Measurements from ENCODE around the gene OSCP1.

OSCP1 gene

DNA sequence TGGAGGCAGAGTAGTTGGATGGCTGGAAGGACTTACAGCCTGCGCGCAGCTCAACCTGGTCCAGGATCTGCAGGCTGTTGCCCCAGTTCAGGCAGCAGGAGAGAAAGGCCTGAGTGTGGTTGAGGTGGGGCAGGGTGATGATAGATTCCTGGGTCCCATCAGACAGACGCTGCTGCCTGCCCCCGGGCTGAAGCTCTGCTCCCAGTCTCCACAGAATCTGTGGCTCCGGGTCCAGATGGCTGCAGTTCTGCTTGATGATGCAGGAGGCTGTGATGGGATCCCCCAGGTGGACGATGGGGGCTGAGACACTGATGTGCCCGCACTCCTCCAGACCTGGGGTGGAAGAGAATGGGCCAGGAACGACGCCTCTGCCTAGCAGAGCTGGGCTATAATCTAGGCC is 25.1 kb upstream of the OSCP1 start:
- no peak for DNase-seq (ENCODE audit: low read depth)

DNA sequence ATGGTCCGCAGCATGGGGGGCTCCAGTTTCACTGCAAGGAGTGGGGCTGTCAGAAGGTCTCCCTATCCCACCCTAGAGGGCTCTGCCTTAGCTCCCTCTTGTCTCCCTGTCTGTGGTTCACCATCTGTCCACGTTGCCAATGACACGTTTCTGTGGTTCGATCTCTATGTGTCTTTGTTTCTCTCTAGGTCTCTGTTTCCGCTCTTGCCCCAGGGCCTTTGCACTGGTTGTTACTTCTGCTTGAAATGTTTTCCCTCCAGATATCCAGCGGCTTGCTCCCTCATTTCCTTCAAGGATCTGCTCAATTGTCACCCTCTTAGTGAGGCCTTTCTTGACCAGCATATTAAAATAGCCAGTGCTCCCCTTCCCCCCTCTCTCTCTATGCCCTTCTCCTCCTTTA is 22.4 kb upstream of the OSCP1 start:
- no peak for DNase-seq (ENCODE audit: low read depth)

DNA sequence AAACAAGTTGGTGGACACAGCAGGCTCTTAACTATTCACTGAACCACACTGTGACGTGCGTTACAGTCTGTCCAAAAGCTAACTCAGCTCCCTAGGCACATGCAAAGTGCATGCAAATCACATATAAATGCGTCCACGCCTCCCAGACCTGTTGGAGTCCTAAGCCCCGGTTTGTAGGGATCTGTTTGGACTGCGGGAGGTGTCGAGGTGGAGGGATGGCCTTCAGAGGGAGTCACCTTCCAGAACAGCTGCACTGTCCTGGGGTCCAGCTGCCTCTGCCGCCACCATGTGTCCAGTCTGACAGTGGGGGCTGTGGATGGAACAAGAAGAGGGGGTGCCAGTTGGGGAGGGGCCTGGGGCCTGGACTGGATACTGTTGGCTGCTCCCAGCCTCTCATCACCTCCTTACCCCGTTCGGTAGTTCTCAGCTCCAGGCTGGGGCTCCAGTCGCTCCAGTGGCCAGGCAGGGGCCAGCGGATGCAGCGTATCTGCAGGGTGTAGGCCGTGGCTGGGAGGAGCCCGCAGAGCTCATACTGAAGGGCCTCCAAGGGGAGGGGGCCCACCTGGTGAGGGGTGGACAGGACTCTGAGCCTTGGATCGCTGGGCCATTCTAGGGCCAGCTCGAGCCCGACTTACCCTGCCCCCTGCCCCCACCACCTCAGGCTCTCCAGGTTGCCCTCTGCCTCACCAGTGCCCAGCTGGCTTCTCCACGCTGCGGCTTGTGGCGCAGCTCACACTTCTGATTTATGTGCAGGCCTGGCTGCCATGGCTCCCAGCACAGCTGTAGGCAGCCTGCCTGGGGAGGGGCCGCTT is 21.8 kb upstream of the OSCP1 start:
- no peak for DNase-seq (ENCODE audit: low read depth)

DNA sequence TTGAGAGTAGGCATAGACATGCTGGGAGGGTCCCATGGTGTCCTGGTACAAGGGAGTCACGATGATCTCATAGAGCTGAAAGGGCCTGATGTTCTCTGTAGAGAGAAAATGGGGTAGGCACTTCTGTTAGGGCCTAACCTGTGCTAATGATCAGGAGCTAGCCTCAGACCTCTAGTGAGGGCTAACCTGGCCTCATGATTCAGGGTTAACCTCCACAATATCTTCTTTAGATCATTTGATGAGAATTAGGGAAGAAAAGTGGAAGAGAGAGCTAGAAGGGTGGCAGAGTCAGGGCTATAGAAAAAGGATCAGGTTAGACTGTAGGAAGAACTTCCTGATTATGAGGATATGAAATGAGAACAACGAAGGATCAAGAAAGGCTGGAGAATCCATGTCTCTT is 18.9 kb upstream of the OSCP1 start:
- no peak for DNase-seq (ENCODE audit: low read depth)

DNA sequence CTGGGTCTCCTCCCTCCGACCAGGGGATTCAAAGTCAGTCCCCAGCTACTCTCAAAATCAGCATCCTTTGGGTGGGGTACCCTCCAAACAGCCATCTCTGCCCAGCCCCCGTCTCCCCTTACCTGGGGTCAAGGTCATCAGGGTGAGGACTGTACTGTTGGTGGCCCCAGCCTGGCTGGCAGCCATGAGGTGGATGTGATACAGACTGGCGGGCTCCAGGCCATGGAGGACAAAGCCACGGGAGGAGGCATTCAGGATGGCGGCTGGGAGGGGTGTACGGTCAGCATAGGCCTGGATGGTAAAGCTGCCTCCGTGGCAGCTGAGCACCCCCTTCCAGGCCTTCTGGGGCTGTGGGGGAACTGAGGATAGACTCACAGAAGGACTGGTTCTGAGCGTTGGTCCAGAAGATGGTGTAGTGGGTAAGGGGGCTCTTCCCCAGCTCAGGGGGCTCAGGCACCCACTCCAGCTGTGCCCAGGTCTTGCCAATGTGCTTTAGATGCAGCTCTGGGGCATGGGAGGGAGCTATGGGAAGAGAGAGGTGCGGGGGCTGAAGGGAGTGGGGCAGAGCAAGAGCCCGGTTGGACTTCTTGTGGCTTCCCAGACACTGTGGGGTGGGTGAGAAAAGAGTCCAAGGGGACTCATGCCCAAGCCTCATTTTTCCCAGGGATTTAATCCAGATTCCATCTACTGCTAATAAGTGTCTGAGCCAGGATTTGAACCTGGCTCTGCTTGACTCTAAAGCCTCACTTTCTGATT is 17.6 kb upstream of the OSCP1 start:
- no peak for DNase-seq (ENCODE audit: low read depth)

DNA sequence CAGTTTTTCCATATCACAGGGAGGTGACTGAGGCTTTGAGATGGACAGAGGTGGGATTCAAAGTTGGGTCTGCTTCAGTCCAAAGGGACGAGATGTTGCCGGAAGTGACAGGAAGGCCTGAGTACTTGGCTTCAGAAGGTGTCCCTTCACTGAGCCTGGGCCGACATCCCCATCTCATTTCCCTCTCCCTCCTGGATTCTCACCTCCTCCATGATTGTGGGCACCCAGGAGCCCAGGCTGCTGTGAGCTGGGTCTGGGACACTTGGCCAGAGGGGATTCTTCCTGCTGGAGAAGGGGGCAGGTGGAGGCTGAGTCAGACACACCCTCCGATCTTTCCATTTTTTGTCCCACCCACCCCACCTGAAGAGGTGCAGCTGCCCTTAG is 16.8 kb upstream of the OSCP1 start:
- DNase-seq (ENCODE audit: low read depth), result no peak

DNA sequence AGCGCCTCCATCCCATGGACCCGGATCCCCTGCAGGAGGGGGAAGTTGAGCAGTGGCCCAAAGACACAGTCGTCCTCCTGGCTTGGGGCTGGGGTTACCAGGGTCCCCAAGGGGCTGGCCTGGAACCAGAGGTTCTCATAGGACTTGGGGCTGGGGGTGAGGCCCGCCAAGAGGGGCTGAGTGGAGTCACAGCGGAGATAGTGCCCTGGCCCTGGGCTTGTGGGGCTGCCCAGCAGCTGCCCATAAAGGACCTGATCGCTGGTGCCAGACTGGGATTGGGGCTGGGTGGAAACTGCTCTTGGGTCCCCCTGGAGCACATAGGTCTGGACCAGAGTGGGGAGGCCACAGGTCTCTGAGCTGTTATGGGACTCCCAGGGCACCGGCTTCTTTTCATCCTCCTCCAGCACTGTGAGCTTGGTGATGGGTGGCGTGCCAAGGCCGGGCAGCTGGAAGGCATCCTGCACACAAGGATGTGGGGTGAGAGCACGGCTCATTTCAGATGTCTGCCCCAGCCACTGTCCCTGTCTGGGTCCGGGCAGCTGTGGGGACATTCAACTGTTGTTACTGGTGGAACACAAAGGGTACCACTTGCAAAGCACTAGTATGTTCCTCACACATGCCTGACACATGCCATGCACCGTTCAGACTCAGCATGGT is 16.2 kb upstream of the OSCP1 start:
- no peak for DNase-seq (ENCODE audit: low read depth)

DNA sequence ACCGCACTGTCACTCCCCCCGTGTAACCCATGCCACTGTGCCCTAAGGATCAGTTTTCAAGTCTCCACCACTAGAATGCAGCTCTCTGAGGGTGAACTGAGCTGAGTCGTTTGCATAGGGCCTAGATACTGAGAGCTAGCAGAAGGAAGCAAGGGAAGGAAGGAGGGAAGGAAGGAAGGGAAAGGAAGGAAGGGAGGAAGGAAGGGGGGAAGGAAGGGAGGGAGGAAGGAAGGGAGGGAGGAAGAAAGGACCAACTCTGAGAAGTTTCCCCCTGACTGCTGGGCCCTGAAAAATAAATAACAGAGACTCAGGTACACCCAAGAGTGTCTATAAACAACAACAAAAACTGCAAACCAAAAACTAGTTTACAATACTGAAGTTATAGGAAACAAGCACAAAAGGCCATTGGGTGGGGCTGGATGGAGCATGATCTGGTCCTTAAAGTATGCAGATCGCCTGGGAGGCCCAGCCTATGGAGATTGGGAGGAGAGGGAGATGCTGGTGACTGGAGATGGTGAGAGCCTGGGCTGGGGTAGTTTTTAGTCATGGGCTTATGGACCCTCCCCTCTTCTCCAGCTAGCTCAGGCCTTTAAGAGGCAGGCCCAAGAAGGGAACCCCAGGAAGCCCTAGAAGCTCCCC is 15.6 kb upstream of the OSCP1 start:
- DNase-seq (ENCODE audit: low read depth), result peak; percentile 14

DNA sequence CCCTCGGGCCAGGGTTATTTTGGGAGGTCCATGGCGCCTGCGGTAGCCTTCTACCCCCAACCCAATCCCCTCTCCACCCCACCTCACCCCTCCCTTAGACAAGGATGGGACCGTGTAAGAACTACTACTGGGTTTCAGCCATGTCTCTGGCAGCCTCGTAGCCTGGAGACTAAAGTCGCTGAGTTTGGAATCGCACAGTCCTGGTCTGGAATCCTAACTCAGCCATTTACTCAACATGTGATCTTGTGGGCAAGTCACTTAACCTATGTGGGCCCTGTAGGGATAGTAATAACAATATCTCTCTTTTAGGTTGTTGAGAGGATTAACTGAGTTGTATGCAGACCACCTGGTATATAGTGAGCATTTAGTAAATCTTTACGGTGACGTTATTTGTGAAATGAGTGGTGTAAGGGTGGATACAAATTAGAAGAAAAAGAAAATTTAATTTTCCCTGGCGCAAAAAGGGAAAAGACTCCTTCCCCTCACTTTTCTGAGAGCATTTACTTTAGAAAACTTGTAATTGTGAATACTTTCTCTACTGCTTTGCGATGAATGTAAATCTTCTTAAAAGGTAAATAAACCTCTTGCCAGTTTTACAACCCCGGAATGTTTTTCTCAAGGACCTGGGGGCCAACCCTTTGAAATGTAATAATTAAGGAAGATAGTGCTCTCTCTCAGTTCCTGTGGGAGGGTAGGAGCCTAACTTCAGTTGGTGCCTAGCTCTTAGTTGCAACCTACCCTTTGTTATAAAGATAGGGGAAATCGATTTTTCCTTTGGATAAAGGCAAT is 14.5 kb upstream of the OSCP1 start:
- DNase-seq (ENCODE audit: low read depth), result peak; percentile 25

DNA sequence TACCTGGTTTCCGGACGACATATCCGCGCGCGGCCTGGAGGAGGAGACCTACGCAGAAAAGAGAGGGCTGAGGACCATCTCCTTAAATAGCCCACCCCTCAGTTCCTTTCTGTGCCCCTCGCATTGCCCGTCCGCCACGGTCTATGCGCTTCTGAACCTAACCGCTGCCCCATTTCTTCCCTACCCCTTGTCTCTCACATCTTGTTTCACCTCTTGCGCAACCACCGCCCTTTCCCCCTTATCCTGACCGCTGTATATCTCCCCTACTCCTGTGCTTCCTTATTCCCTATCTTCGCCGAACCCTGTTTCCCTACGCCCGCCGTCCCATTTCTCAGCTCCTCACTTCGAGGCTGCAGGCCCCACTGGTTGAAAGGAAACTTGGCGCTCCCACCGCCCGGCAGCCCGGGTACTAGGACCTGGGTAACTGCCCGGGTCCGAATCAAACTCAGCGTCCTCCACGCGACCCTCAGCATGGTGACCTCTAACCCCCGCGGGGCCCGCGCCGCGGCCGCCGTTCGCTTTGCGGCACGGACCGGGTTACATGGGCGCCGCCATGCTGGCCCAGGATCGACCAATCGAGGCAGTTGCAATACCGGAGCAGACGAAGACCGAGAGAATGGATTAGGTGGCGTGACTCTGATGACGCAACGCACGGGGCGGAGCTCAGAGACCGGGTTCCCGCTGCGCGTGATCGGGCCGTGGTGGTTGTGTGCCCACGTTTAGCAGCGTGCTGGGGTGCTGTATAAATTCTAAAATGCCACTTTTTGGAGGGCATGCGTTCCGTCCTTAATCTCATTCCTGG is 13.8 kb upstream of the OSCP1 start, which contains the start of gene MRPS15:
MRPS15 (minus strand) TSS at position 582 of the 802 bp plus-strand sequence; CDS start at position 473, 109 bp downstream.
- peak; percentile 95 for DNase-seq (ENCODE audit: low read depth)

DNA sequence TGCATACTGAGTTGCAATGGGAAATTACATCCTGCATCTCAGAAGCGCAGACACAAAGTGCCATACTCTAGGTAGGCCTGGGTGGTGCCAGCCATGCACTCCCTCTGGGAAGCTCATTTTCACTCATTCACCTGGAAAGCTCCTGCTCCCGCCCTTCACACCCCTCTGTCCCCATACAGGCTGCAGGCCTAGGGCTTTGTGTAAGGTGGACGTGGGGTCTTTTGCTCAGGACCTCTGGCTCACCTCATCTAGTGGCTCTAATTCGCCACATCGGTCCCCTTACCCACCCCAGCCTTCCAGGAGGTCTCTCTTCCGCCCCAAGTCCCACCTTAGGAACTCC is 13.2 kb upstream of the OSCP1 start:
- DNase-seq (ENCODE audit: low read depth), result no peak

DNA sequence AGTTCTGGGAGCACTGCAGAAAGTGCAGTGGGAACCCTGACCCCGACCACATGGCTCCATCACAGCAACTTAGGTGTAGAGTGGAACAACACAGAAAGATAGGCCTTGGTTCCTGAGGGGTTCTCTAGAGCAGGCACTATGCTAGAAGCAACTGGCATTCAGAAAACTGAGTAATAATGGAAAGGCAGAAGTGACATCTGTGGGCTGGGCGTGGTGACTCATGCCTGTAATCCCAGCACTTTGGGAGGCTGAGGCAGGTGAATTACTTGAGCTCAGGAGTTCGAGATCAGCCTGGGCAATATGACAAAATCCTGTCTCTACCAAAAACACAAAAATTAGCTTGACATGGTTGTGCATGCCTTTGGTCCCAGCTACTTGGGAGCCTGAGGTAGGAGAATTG is 8.7 kb upstream of the OSCP1 start:
- DNase-seq (ENCODE audit: low read depth), result no peak

DNA sequence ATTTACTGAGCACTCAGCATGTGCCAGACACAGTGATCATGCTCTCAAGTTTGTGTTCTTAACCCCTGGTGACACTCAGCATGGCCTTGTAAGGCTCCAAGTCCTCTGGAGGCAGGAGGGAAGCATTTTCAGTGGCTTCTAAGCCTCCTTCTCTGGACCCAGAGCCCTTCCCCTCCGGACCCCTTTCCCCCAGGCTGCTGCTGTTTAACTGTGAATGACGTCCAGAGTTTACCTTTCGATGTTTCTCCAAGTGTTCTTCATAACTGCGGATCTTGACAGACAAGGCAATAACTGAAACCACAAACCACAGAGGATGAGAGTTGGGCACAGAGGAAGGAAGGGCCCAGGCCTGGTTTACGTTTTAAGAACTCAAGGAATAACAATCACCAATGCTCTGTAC is 7.4 kb upstream of the OSCP1 start:
- DNase-seq (ENCODE audit: low read depth), result peak; percentile 71

DNA sequence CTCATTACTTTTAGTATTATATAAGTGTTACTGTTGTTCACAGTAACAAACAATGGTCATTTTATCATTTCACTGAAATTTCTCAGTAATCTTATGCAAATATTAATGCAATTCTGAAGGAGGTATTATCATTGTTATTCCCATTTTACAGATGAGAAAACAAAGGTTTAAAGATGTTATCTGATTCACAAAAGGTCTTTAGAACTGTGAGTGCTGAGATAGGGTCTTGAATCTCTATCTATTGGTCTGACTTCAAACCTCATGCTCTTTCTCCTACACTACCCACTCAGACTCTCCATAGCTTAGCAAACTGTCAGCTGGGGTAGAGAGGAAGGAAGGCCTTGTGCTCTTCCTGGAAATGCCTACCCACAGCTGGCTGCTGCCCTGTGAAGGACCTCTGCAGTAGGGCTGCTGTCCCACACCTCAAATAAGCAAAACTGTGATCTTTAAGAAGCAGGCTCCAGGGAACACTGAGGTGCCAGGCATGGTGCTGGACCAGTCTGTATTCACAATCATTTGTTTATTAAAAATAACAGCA is 6.2 kb upstream of the OSCP1 start:
- DNase-seq (ENCODE audit: low read depth), result no peak

DNA sequence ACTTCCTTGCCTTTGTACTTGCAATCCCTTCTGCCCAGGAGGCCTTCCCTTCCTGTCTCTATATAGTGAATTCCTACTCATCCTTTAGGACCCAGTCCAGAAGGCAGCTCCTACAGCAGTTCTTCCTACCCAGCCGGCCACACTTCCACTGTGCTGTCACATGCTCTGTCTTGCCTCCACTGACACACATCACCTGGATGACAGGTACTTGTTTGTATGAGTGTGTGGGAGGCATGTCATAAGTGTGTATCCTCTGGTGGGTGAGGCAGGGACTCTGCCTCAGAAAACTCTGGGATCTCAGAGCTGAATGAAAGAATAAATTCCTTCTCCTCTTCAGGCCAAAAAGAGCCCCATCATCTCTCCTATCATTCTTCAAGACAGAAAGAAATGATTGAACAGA is 5.1 kb upstream of the OSCP1 start:
- DNase-seq (ENCODE audit: low read depth), result no peak

DNA sequence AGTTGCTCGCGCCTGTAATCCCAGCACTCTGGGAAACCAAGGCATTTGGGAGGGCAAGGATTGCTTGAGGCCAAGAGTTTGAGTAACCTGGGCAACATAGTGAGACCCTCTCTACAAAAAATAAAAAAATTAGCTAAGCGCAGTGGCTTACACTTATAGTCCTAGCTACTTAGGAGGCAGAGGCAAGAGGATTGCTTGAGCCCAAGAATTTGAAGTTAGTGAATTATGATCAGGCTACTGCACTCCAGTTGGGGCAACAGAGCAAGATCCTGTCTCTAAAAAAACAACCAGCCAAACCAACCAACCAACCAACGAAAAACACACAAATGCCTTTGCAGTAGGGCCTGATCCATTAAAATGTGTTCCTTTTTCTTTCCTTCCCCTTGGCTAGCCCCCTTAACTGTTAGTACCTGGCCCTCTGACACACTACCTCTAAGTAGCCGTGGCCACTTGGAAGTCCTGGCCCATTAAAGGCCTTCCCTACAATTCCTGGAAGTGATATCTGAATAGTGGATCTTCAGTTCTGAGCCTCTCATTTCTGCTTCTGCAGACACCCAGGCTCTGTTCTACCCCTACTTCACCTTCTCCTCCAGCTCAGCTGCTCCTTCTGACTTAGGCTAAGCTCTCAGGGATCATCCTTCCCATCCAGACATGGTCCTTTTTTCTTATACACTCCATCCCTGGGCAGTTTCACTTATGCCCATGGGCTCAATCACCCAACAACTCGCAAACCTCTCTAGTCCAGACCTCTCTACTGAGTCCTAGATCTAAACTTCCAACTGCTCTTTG is 3.5 kb upstream of the OSCP1 start:
- no peak for DNase-seq (ENCODE audit: low read depth)

DNA sequence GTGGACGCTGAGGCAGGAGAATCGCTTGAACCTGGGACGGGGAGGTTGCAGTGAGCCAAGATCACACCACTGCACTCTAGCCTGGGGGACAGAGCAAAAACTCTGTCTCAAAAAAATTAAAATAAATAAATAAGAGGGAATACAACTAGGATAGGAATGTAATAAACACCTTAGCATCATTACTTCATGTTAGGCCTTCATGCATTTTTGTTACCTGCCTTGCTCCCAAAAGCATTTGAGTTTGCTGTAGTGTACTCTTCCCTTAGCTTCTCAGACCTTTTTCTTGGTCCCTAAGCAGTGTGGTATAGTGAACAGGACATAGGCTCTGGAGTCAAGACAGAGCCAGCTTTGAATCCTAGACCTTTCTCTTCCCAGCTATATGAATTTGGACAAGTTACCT is 2.8 kb upstream of the OSCP1 start:
- DNase-seq (ENCODE audit: low read depth), result no peak

DNA sequence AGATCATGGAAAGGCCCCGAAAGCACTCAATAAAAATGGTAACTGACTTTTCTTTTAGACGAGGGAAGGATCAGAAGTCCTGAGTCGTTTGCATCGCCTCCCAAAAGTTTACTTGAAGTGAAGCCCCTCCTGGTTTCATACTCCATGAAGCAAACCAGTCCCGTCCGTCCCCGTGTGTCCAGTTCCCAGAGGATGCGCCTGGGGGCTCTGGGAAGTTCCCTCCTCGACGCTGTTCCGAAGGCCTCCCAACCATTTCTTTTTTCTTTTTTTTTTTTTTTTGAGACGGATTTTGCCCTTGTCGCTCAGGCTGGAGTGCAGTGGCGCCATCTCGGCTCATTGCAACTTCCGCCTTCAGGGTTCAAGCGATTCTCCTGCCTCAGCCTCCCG is 661 bp upstream of the OSCP1 start:
- no peak for DNase-seq (ENCODE audit: low read depth)

DNA sequence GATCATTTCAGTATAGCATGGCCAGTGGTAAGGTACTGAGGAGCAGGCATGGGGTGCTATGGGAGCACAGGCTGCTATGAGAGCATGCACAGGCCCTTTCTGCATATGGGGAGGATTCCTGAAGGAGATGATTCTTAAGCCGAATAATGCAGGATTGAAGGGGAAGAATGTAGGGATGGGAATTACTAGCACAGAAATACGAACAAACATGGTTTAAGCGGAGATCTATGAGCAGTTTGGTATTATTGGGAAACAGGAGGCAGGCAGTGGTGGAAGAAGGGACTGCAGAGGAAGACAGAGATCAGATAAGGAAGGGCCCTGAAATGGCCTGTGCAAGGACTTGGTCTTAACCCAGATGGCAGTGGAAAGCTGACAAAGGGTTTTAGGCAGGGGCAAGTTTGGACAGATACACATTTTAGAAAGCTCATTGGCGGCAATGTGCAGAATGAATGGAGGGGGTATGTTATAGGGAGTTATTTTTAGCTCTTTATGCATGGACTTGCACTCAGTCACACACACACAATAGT is 1.7 kb downstream of the OSCP1 start:
- DNase-seq (ENCODE audit: low read depth), result no peak

DNA sequence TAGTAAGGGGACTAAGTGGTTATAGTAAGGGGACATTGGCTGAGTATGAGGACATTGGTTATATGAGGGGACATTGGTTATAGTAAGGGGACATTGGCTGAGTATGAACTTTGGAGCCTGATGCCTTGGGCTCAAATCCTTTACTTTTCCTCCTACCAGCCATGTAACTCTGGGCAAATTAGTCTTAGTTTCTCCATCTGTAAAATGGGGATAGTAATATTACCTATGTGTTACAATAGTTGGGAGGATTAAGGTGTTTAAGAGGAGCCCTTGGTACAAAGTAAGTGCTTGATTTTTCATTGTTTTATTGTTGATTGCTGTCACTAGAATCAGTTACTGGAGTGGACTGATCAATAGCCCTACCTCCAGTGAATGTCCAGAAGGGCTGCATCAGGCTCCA is 2.8 kb downstream of the OSCP1 start:
- no peak for DNase-seq (ENCODE audit: low read depth)

Data from iris pigment epithelial cell (primary cell).